Vagina (tissue), 2 donors: ENCODE results near the gene HTR4. TPM values are rescaled to one million over a fixed set of nuclear protein-coding genes. Genes with fewer than 3 reads are reported as not detected.

Experiments used
- DNase-seq, 2 donors: peaks; one replicate each; pipeline ENCODE4 v3.0.0-alpha.2; 2017; ENCODE audit errors: extremely low spot score in 2 of 2
- H3K27ac ChIP-seq: fragments of 200-600 bp; sonication (generic); one replicate; pipeline ENCODE4 v1.5.1; 2019
- H3K27me3 ChIP-seq: fragments of 200-600 bp; sonication (generic); one replicate; pipeline ENCODE4 v1.5.1; 2019
- H3K36me3 ChIP-seq, 2 donors: fragments of 200-600 bp; sonication (generic); one replicate each; pipeline ENCODE4 v1.5.1; 2017 to 2019
- H3K4me1 ChIP-seq: fragments of 200-600 bp; sonication (generic); one replicate; pipeline ENCODE4 v1.5.1; 2019
- H3K4me3 ChIP-seq, 2 donors: fragments of 200-600 bp; sonication (generic); 1 replicate in 1 of 2; 2 replicates in 1 of 2; pipeline ENCODE4 v1.5.1; 2016 to 2019
- H3K9me3 ChIP-seq: fragments of 200-600 bp; sonication (generic); one replicate; pipeline ENCODE4 v1.5.1; 2019
- CTCF ChIP-seq, 3 experiments: fragments of 450-650 bp in 2 of 3; fragments of 200-600 bp in 1 of 3; sonication (generic) in 1 of 3; IDR thresholded peaks; one replicate each; pipeline ENCODE4 v1.5.1; 2017 to 2019; ENCODE audit warnings: antibody characterized with exemption in 3 of 3, mild to moderate bottlenecking in 2 of 3, moderate library complexity in 2 of 3
- POLR2A ChIP-seq, 2 donors: fragments of 450-650 bp; IDR thresholded peaks; one replicate each; pipeline ENCODE4 v1.6.1; 2017; ENCODE audit warnings: antibody characterized with exemption in 2 of 2, mild to moderate bottlenecking in 2 of 2, moderate library complexity in 2 of 2
- POLR2AphosphoS5 ChIP-seq, 2 donors: sonication (generic); formaldehyde crosslinking; IDR thresholded peaks; one replicate each; pipeline ENCODE4 v1.9.0; 2017; ENCODE audit warnings: antibody characterized with exemption in 2 of 2, mild to moderate bottlenecking in 2 of 2, low read depth in 1 of 2; ENCODE audit not compliant: insufficient read depth in 1 of 2
- intact Hi-C: fragments of 100-400 bp; cut with DNase I; formaldehyde crosslinking; loops from one replicate; pipeline ENCODE4 v1.15.1; 2023
- total RNA-seq: library from RNA; depleted of rRNA; stranded (reverse); fragments of >200 nt; gene quantifications from one replicate; pipeline ENCODE4 v1.2.3, GENCODE V29; 2016

HTR4 gene
- total RNA-seq, 1 donor from 2014 or later = 2.9 TPM

GRCh38 chr5:148455185-148455584 lies 199.1 kb downstream of the HTR4 start:
- Histone ChIP-seq H3K4me3 (no peak overlapping the region), H3K27ac (no peak overlapping the region), H3K36me3 (no peaks in the 10 kb centered on the region), H3K27me3 (no peaks in the 10 kb centered on the region), H3K9me3 (no peaks in the 10 kb centered on the region), H3K4me1 (no peaks in the 10 kb centered on the region)
- intact Hi-C loops = no loop called here
- TF ChIP-seq POLR2A (IDR thresholded peaks at IDR 0.05) (no peak), CTCF (IDR thresholded peaks at IDR 0.05) (no peak), POLR2AphosphoS5 (IDR thresholded peaks at IDR 0.05; ENCODE audit: insufficient read depth in 1 of 2, low read depth in 1 of 2) (no peak)
- no peak for DNase-seq

- H3K4me1 ChIP-seq = no peaks in the 10 kb centered on the region
These were observed 199.8 kb downstream of the HTR4 start for GRCh38 chr5:148454576-148454975.

GRCh38 chr5:148452499-148453193 lies 201.7 kb downstream of the HTR4 start:
- Histone ChIP-seq H3K4me1 (no peaks in the 10 kb centered on the region), H3K27ac (no peak overlapping the region), H3K27me3 (no peaks in the 10 kb centered on the region), H3K36me3 (no peaks in the 10 kb centered on the region), H3K4me3 (no peak overlapping the region), H3K9me3 (no peaks in the 10 kb centered on the region)
- DNase-seq = no peak
- no peak for TF ChIP-seq POLR2A (IDR thresholded peaks at IDR 0.05)
- no peak for TF ChIP-seq POLR2AphosphoS5 (IDR thresholded peaks at IDR 0.05; ENCODE audit: insufficient read depth in 1 of 2, low read depth in 1 of 2)
- no peak for TF ChIP-seq CTCF (IDR thresholded peaks at IDR 0.05)
- intact Hi-C loops = no loop called here

More at GRCh38 chr5:148454576-148454975, 199.8 kb downstream of the HTR4 start:
- no peak for DNase-seq
- Histone ChIP-seq H3K27ac (no peak overlapping the region), H3K27me3 (no peaks in the 10 kb centered on the region), H3K4me3 (no peak overlapping the region), H3K36me3 (no peaks in the 10 kb centered on the region), H3K9me3 (no peaks in the 10 kb centered on the region)
- intact Hi-C loops = no loop called here
- TF ChIP-seq CTCF (IDR thresholded peaks at IDR 0.05) = no peak
- TF ChIP-seq POLR2AphosphoS5 (IDR thresholded peaks at IDR 0.05; ENCODE audit: insufficient read depth in 1 of 2, low read depth in 1 of 2) = no peak
- no peak for TF ChIP-seq POLR2A (IDR thresholded peaks at IDR 0.05)

- Histone ChIP-seq H3K9me3 (no peaks in the 10 kb centered on the region), H3K27me3 (no peaks in the 10 kb centered on the region), H3K4me3 (no peak overlapping the region), H3K27ac (no peak overlapping the region), H3K4me1 (no peaks in the 10 kb centered on the region), H3K36me3 (peaks cover 0 to 18% of the 10 kb centered on the region in 2 donors)
- intact Hi-C loops = loop anchor here (10.0 kb wide), 1 partner anchor 288 kb away; no protein-coding TSS in a partner anchor
- DNase-seq = no peak
- TF ChIP-seq CTCF (IDR thresholded peaks at IDR 0.05) = no peak
- no peak for TF ChIP-seq POLR2AphosphoS5 (IDR thresholded peaks at IDR 0.05; ENCODE audit: insufficient read depth in 1 of 2, low read depth in 1 of 2)
- no peak for TF ChIP-seq POLR2A (IDR thresholded peaks at IDR 0.05)
These were observed 207.7 kb downstream of the HTR4 start for GRCh38 chr5:148446611-148447010.

DNA sequence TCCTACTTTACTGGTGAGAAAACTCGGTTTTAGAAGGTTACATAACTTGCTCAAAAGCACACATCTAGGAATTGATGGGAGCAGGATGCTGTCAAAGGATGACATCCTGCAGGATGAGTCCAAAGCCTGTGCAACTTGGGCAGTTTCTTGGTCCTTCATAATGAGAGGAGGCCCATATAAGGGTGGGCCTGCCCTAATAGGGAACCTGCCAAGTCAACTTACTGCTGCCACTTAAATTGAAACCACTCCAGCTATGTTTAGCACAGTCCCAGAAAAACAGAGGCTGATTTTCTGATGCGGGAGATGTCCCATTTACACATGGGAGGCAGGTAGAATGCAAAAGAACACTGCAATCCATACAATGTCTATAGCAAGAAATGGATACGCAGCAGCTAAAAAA lies 208.7 kb downstream of the HTR4 start:
- intact Hi-C loops = loop anchor here (10.0 kb wide), 1 partner anchor 289 kb away; no protein-coding TSS in a partner anchor
- no peak for DNase-seq
- no peak overlapping the region for H3K4me3 ChIP-seq
- H3K27me3 ChIP-seq = no peaks in the 10 kb centered on the region
- H3K27ac ChIP-seq = no peak overlapping the region
- peaks cover 0 to 28% of the 10 kb centered on the region in 2 donors for H3K36me3 ChIP-seq
- no peaks in the 10 kb centered on the region for H3K9me3 ChIP-seq
- TF ChIP-seq CTCF (IDR thresholded peaks at IDR 0.05) (no peak), POLR2AphosphoS5 (IDR thresholded peaks at IDR 0.05; ENCODE audit: insufficient read depth in 1 of 2, low read depth in 1 of 2) (no peak), POLR2A (IDR thresholded peaks at IDR 0.05) (no peak)
- H3K4me1 ChIP-seq = no peaks in the 10 kb centered on the region
